HG03175 (cell line): ENCODE results near the gene PPRC1.
"Not testable (repeated sequence)": the region's sequence is repeated elsewhere in the genome, so short reads cannot be mapped to it uniquely, and the experiment has no call there.

ENCODE experiments used
- ATAC-seq: cut with Tn5 transposase; IDR thresholded peaks from one replicate; pipeline ENCODE4 v1.9.1; 2021; ENCODE audit warnings: mild to moderate bottlenecking, moderate library complexity; ENCODE audit not compliant: unreplicated experiment

PPRC1 gene

GRCh38 chr10:102188941-102189898 is 56.4 kb downstream of the PPRC1 start:
- ATAC-seq, result not testable (repeated sequence)

- no peak for ATAC-seq
Measured at GRCh38 chr10:102191956-102192355, 59.1 kb downstream of the PPRC1 start.

GRCh38 chr10:102195296-102195870 is 62.5 kb downstream of the PPRC1 start:
- no peak for ATAC-seq

- ATAC-seq, result no peak
Measured at GRCh38 chr10:102196893-102197292, 64.1 kb downstream of the PPRC1 start.

GRCh38 chr10:102198027-102198426 is 65.2 kb downstream of the PPRC1 start:
- no peak for ATAC-seq
